Thymus (tissue), 11 donors: ENCODE results near the gene KLC1. TPM values are rescaled to one million over a fixed set of nuclear protein-coding genes. Genes with fewer than 3 reads are reported as not detected.
"Not testable (repeated sequence)": the region's sequence is repeated elsewhere in the genome, so short reads cannot be mapped to it uniquely, and the experiment has no call there.

Source experiments
- DNase-seq, 9 donors: peaks; one replicate each; pipeline ENCODE4 v3.0.0-alpha.2; 2013; ENCODE audit warnings: low spot score in 9 of 9, low read depth in 6 of 9, missing footprints in 1 of 9
- H3K27ac ChIP-seq, 2 donors: one replicate each; pipeline ENCODE4 v1.5.1; 2013; ENCODE audit warnings: control low read depth in 1 of 2, low read depth in 1 of 2, low read length in 1 of 2, mild to moderate bottlenecking in 1 of 2, moderate library complexity in 1 of 2
- H3K27me3 ChIP-seq, 2 donors: one replicate each; pipeline ENCODE4 v1.5.1; 2013; ENCODE audit warnings: low read length in 1 of 2; ENCODE audit not compliant: control insufficient read depth in 2 of 2, insufficient read depth in 1 of 2
- H3K36me3 ChIP-seq, 2 donors: one replicate each; pipeline ENCODE4 v1.5.1; 2013; ENCODE audit warnings: low read length in 1 of 2, mild to moderate bottlenecking in 1 of 2, moderate library complexity in 1 of 2; ENCODE audit not compliant: control insufficient read depth in 2 of 2, insufficient read depth in 2 of 2
- H3K4me1 ChIP-seq, 2 donors: one replicate each; pipeline ENCODE4 v1.5.1; 2013; ENCODE audit warnings: low read length in 2 of 2; ENCODE audit not compliant: control insufficient read depth in 2 of 2, insufficient read depth in 2 of 2
- H3K4me3 ChIP-seq, 2 donors: one replicate each; pipeline ENCODE4 v1.5.1; 2013; ENCODE audit warnings: low read length in 2 of 2, control low read depth in 1 of 2, mild to moderate bottlenecking in 1 of 2
- H3K9me3 ChIP-seq, 2 donors: one replicate each; pipeline ENCODE4 v1.5.1; 2013; ENCODE audit warnings: low read length in 1 of 2, mild to moderate bottlenecking in 1 of 2; ENCODE audit not compliant: control insufficient read depth in 2 of 2, insufficient read depth in 1 of 2
- WGBS: extraction: QIAGEN DNeasy Blood & Tissue Kit; methylation state at CpG from one replicate; pipeline ENCODE4 v1.1.7; 2013; 5-methylcytosine and 5-hydroxymethylcytosine counted together
- polyA plus RNA-seq: library from polyadenylated mRNA; stranded (reverse); fragments of 200-250 nt; gene quantifications from one replicate; pipeline ENCODE4 v1.2.3, GENCODE V29; 2013
- total RNA-seq: library from RNA; stranded (reverse); fragments of 120-200 nt; gene quantifications from one replicate; pipeline ENCODE4 v1.2.4, GENCODE V29; 2013
- donor health status: healthy.

The KLC1 gene
- total and polyA plus RNA-seq, 2 donors: 60.1 to 121 TPM

GRCh38 chr14:103688906-103689902 is 60.2 kb downstream of the KLC1 start:
- H3K27me3 ChIP-seq: no peaks in the 10 kb centered on the region
- no peaks in the 10 kb centered on the region for H3K4me1 ChIP-seq
- H3K36me3 ChIP-seq: peaks cover 65 to 78% of the 10 kb centered on the region in 2 donors
- H3K27ac ChIP-seq: no peak overlapping the region
- no peaks in the 10 kb centered on the region for H3K9me3 ChIP-seq
- WGBS: 96% methylated on average over 16 of the region's 16 CpGs
- no peak overlapping the region for H3K4me3 ChIP-seq
- DNase-seq: no peak

DNA sequence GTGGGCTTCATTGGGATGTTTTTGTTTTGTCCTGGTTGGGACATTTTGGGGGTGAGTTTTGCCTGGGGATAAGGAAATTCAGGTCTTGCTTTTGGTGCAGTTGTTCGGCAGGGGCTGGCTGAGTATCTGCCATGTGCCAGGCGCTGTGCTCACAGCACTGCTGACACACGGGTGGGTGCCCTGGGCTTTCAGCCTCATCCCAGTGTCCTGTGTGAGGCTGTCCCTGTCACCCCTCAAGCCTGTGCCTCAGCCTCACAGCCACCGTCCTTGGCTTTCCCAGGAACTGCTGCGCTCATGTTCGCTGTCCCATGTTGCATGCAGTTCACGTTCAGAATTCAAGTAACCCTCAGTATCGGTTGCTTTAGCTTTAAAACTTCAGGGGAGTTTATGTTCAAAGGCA is 61.3 kb downstream of the KLC1 start:
- Histone ChIP-seq H3K4me3 (no peak overlapping the region), H3K9me3 (no peaks in the 10 kb centered on the region), H3K36me3 (peaks cover 68 to 75% of the 10 kb centered on the region in 2 donors), H3K27ac (no peak overlapping the region), H3K27me3 (no peaks in the 10 kb centered on the region), H3K4me1 (no peaks in the 10 kb centered on the region)
- no peak for DNase-seq
- WGBS: 97% methylated on average over 8 of the region's 8 CpGs

GRCh38 chr14:103691655-103692054 is 62.6 kb downstream of the KLC1 start:
- DNase-seq, H3K4me3 ChIP-seq, H3K27me3 ChIP-seq, H3K27ac ChIP-seq, H3K4me1 ChIP-seq, H3K9me3 ChIP-seq: not testable (repeated sequence)
- WGBS: 92% methylated on average over 5 of the region's 5 CpGs
- peaks cover 70 to 74% of the 10 kb centered on the region in 2 donors for H3K36me3 ChIP-seq

GRCh38 chr14:103692159-103692558 is 63.1 kb downstream of the KLC1 start:
- no peak overlapping the region for H3K27ac ChIP-seq
- H3K4me3 ChIP-seq: no peak overlapping the region

DNA sequence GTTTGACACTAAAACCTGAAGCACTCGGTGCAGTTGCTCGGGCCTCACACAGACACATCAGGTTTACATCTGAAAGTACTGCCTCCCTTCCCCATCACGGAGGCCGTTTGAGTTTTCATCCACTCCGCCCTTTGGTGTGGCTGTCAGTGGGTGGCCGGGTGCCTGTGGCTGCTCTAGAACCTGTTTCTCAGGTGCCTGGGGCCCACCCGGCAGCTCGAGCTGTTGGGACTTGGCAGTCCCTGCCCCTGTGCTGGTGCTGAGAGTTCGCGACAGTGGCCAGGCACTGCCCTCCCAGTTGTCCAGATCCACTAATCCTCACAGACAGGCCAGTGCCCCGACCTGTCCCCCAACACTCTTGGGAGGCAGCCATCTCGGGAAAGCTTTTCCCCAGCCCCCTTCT is 63.9 kb downstream of the KLC1 start:
- DNase-seq: no peak
- Histone ChIP-seq H3K36me3 (peaks cover 68 to 70% of the 10 kb centered on the region in 2 donors), H3K4me1 (peaks cover 0 to 11% of the 10 kb centered on the region in 2 donors), H3K4me3 (no peak overlapping the region), H3K27ac (no peak overlapping the region), H3K9me3 (no peaks in the 10 kb centered on the region), H3K27me3 (no peaks in the 10 kb centered on the region)
- WGBS: 95% methylated on average over 12 of the region's 12 CpGs

More at GRCh38 chr14:103692159-103692558, 63.1 kb downstream of the KLC1 start:
- H3K9me3 ChIP-seq: no peaks in the 10 kb centered on the region
- H3K27me3 ChIP-seq: no peaks in the 10 kb centered on the region
- DNase-seq: no peak
- H3K4me1 ChIP-seq: peaks cover 0 to 9% of the 10 kb centered on the region in 2 donors
- H3K36me3 ChIP-seq: peaks cover 66 to 69% of the 10 kb centered on the region in 2 donors
- 97% methylated on average over 17 of the region's 17 CpGs for WGBS

DNA sequence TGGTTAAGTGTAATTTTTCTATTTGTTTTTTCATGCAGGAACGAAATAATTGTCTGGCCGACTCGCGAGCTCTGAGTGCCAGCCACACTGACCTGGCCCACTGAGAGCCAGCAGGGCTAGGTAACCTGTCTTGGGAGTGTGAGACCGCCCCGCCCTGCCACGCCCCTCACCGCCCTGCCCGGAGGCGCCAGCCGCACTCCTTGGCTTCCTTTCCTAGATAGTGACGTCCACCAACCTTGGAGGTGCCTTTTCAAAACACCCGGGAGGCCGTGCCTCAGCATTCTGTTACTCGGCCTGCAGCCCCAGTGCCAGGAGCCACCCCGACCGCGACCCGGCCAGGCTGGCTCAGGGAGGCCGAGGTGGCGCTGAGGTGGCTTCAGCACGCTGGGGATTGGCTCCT is 64.5 kb downstream of the KLC1 start:
- Histone ChIP-seq H3K36me3 (peaks cover 68 to 71% of the 10 kb centered on the region in 2 donors), H3K4me1 (peaks cover 6 to 16% of the 10 kb centered on the region in 2 donors), H3K4me3 (no peak overlapping the region), H3K27ac (no peak overlapping the region), H3K27me3 (no peaks in the 10 kb centered on the region), H3K9me3 (no peaks in the 10 kb centered on the region)
- 97% methylated on average over 22 of the region's 22 CpGs for WGBS
- no peak for DNase-seq

GRCh38 chr14:103694572-103695026 is 65.6 kb downstream of the KLC1 start:
- Histone ChIP-seq H3K27ac (no peak overlapping the region), H3K9me3 (no peaks in the 10 kb centered on the region), H3K27me3 (no peaks in the 10 kb centered on the region), H3K4me1 (peaks cover 10 to 24% of the 10 kb centered on the region in 2 donors), H3K36me3 (peaks cover 69 to 71% of the 10 kb centered on the region in 2 donors), H3K4me3 (no peak overlapping the region)
- no peak for DNase-seq
- 97% methylated on average over 20 of the region's 20 CpGs for WGBS

GRCh38 chr14:103695296-103696069 is 66.5 kb downstream of the KLC1 start:
- Histone ChIP-seq H3K36me3 (peaks cover 72 to 77% of the 10 kb centered on the region in 2 donors), H3K9me3 (no peaks in the 10 kb centered on the region), H3K27ac (no peak overlapping the region), H3K4me3 (no peak overlapping the region), H3K4me1 (peaks cover 10 to 24% of the 10 kb centered on the region in 2 donors), H3K27me3 (no peaks in the 10 kb centered on the region)
- 93% methylated on average over 14 of the region's 14 CpGs for WGBS
- DNase-seq: no peak

- Histone ChIP-seq H3K9me3 (no peaks in the 10 kb centered on the region), H3K36me3 (peaks cover 77 to 82% of the 10 kb centered on the region in 2 donors), H3K27ac (no peak overlapping the region), H3K27me3 (no peaks in the 10 kb centered on the region), H3K4me1 (peaks cover 10 to 24% of the 10 kb centered on the region in 2 donors), H3K4me3 (no peak overlapping the region)
- no peak for DNase-seq
- 77% methylated on average over 13 of the region's 13 CpGs for WGBS
These were observed 67.0 kb downstream of the KLC1 start for GRCh38 chr14:103696070-103696402.
